H1 (cell line): ENCODE measurements around the gene ZNF362. TPM values are rescaled to one million over a fixed set of nuclear protein-coding genes. Genes with fewer than 3 reads are reported as not detected.

Experiments used
- CTCF ChIA-PET: fragments of 300-600 bp; sonication (Branson Sonifier 250); formaldehyde crosslinking; loops from one replicate; lab custom pipeline; 2021; ENCODE audit not compliant: partially characterized antibody; lab: Charles Lee
- POLR2A ChIA-PET: fragments of 300-600 bp; sonication (Branson Sonifier 250); formaldehyde crosslinking; loops from one replicate; lab custom pipeline; 2021; ENCODE audit warnings: inconsistent platforms; ENCODE audit not compliant: partially characterized antibody; lab: Charles Lee
- DNase-seq, 2 experiments: peaks; one replicate each; pipeline versions ENCODE4 v3.0.0 to v3.0.0-alpha.2; 2010 to 2022; ENCODE audit warnings: low spot score in 2 of 2, low read depth in 1 of 2, mixed read lengths in 1 of 2
- FAIRE-seq: peaks from 2 replicates; lab custom pipeline; 2011; peaks lifted over from hg19 to GRCh38; lab: Jason Lieb, UNC
- H2AFZ ChIP-seq: 2 replicates; pipeline ENCODE4 v1.8.1; 2012; ENCODE audit warnings: low read length, inconsistent platforms
- H2AK5ac ChIP-seq: 2 replicates; pipeline ENCODE4 v1.6.1; 2013; ENCODE audit warnings: low read depth, low read length
- H2BK120ac ChIP-seq: replicated peaks from 2 replicates; pipeline ENCODE3; 2013; ENCODE audit warnings: low read depth, low read length, inconsistent platforms
- H2BK12ac ChIP-seq: 2 replicates; pipeline ENCODE4 v1.6.1; 2013; ENCODE audit warnings: low read depth, low read length
- H2BK15ac ChIP-seq: 2 replicates; pipeline ENCODE4 v1.6.1; 2013; ENCODE audit warnings: low read length
- H2BK20ac ChIP-seq: 2 replicates; pipeline ENCODE4 v1.6.1; 2013; ENCODE audit warnings: low read length
- H2BK5ac ChIP-seq: 2 replicates; pipeline ENCODE4 v1.6.1; 2013; ENCODE audit warnings: low read depth, low read length
- H3K14ac ChIP-seq: 2 replicates; pipeline ENCODE4 v1.6.1; 2013; ENCODE audit warnings: inconsistent platforms; ENCODE audit not compliant: insufficient read length
- H3K18ac ChIP-seq: 2 replicates; pipeline ENCODE4 v1.6.1; 2013; ENCODE audit warnings: low read length; ENCODE audit errors: extremely low read depth
- H3K23ac ChIP-seq: 2 replicates; pipeline ENCODE4 v1.6.1; 2013; ENCODE audit warnings: inconsistent platforms; ENCODE audit not compliant: insufficient read length
- H3K23me2 ChIP-seq: 2 replicates; pipeline ENCODE4 v1.6.1; 2013; ENCODE audit warnings: low read depth, low read length
- H3K27ac ChIP-seq: 2 replicates; pipeline ENCODE4 v1.6.1; 2011; ENCODE audit warnings: low read depth, low read length, inconsistent platforms
- H3K27me3 ChIP-seq, 4 experiments: replicated peaks in 1 of 4; 1 replicate in 1 of 4; 2 replicates in 3 of 4; pipeline versions ENCODE4 v1.6.1 to v1.8.1; 2011 to 2013; ENCODE audit warnings: low read length in 3 of 4, mild to moderate bottlenecking in 3 of 4, inconsistent platforms in 2 of 4, mixed read lengths in 2 of 4, moderate library complexity in 1 of 4; ENCODE audit not compliant: control insufficient read depth in 3 of 4, insufficient read depth in 3 of 4; ENCODE audit errors: extremely low read depth in 1 of 4
- H3K36me3 ChIP-seq, 4 experiments: 2 replicates each; pipeline versions ENCODE4 v1.6.1 to v1.8.1; 2011 to 2013; ENCODE audit warnings: mild to moderate bottlenecking in 4 of 4, low read length in 3 of 4, moderate library complexity in 2 of 4, control low read depth in 1 of 4, inconsistent platforms in 1 of 4; ENCODE audit not compliant: insufficient read depth in 4 of 4, control insufficient read depth in 2 of 4
- H3K4ac ChIP-seq: replicated peaks from 2 replicates; pipeline ENCODE3; 2013; ENCODE audit warnings: low read length, low read depth, mixed read lengths, inconsistent platforms; ENCODE audit not compliant: insufficient read length
- H3K4me1 ChIP-seq, 4 experiments: replicated peaks in 1 of 4; 1 replicate in 1 of 4; 2 replicates in 3 of 4; pipeline versions ENCODE4 v1.6.1 to v1.8.1; 2011 to 2013; ENCODE audit warnings: low read length in 3 of 4, inconsistent platforms in 2 of 4, mixed read lengths in 1 of 4; ENCODE audit not compliant: insufficient read depth in 4 of 4, control insufficient read depth in 3 of 4
- H3K4me2 ChIP-seq, 2 experiments: 2 replicates each; pipeline versions ENCODE4 v1.6.1 to v1.8.1; 2011 to 2013; ENCODE audit warnings: low read depth in 2 of 2, low read length in 2 of 2, control low read depth in 1 of 2, inconsistent platforms in 1 of 2, mild to moderate bottlenecking in 1 of 2; ENCODE audit not compliant: insufficient read depth in 1 of 2
- H3K4me3 ChIP-seq, 4 experiments: fragments of 200-600, 300-600 bp in 1 of 4; sonication (generic), shearing (Covaris generic), sonication (Bioruptor Twin) in 1 of 4; 2 replicates each; pipeline versions ENCODE4 v1.5.1 to v1.8.1; 2011 to 2016; ENCODE audit warnings: low read length in 4 of 4, low read depth in 3 of 4, control low read depth in 2 of 4, inconsistent platforms in 2 of 4, mild to moderate bottlenecking in 2 of 4, mixed read lengths in 1 of 4, moderate library complexity in 1 of 4; ENCODE audit not compliant: insufficient read depth in 2 of 4; ENCODE audit errors: extremely low read depth in 1 of 4
- H3K56ac ChIP-seq: replicated peaks from 2 replicates; pipeline ENCODE3; 2013; ENCODE audit warnings: low read depth, mild to moderate bottlenecking, mixed read lengths, low read length, inconsistent platforms; ENCODE audit not compliant: insufficient read length
- H3K79me1 ChIP-seq: 2 replicates; pipeline ENCODE4 v1.6.1; 2013; ENCODE audit warnings: low read depth, low read length, control low read depth
- H3K79me2 ChIP-seq, 2 experiments: 2 replicates each; pipeline versions ENCODE4 v1.6.1 to v1.8.1; 2012 to 2013; ENCODE audit warnings: low read length in 2 of 2, mild to moderate bottlenecking in 2 of 2, inconsistent platforms in 1 of 2; ENCODE audit not compliant: insufficient read depth in 2 of 2, control insufficient read depth in 1 of 2
- H3K9ac ChIP-seq, 4 experiments: replicated peaks in 1 of 4; 1 replicate in 1 of 4; 2 replicates in 3 of 4; pipeline versions ENCODE4 v1.6.1 to v1.8.1; 2011 to 2013; ENCODE audit warnings: low read depth in 3 of 4, low read length in 3 of 4, control low read depth in 2 of 4, mild to moderate bottlenecking in 2 of 4, moderate library complexity in 2 of 4, inconsistent platforms in 1 of 4; ENCODE audit errors: extremely low read depth in 1 of 4
- H3K9me3 ChIP-seq, 2 experiments: 2 replicates each; pipeline versions ENCODE4 v1.6.1 to v1.8.1; 2012 to 2013; ENCODE audit warnings: mild to moderate bottlenecking in 2 of 2, moderate library complexity in 2 of 2, control low read depth in 1 of 2, inconsistent platforms in 1 of 2, low read depth in 1 of 2, low read length in 1 of 2, mixed read lengths in 1 of 2; ENCODE audit not compliant: insufficient read depth in 2 of 2
- H4K20me1 ChIP-seq, 2 experiments: replicated peaks in 1 of 2; 2 replicates each; pipeline versions ENCODE3 to v1.8.1; 2011 to 2013; ENCODE audit warnings: inconsistent platforms in 2 of 2, low read length in 2 of 2, mild to moderate bottlenecking in 1 of 2; ENCODE audit not compliant: insufficient read depth in 2 of 2, control insufficient read depth in 1 of 2
- H4K5ac ChIP-seq: 2 replicates; pipeline ENCODE4 v1.6.1; 2013; ENCODE audit warnings: low read length, low read depth, mixed read lengths, inconsistent platforms; ENCODE audit not compliant: insufficient read length
- H4K8ac ChIP-seq: 2 replicates; pipeline ENCODE4 v1.8.0; 2013; ENCODE audit warnings: mild to moderate bottlenecking, moderate library complexity, low read length, inconsistent platforms; ENCODE audit not compliant: insufficient read depth; ENCODE audit errors: extremely low read depth
- H4K91ac ChIP-seq: replicated peaks from 2 replicates; pipeline ENCODE3; 2013; ENCODE audit warnings: low read length, mixed read lengths, inconsistent platforms; ENCODE audit not compliant: insufficient read length
- EZH2 ChIP-seq: fragments of 200-600 bp; sonication (generic); IDR thresholded peaks from 2 replicates; pipeline ENCODE4 v1.7.1; 2012; ENCODE audit warnings: low read depth, mild to moderate bottlenecking, moderate library complexity, low read length, inconsistent platforms; ENCODE audit not compliant: severe bottlenecking
- USF2 ChIP-seq: IDR thresholded peaks from 2 replicates; pipeline ENCODE4 v1.6.1; 2011; ENCODE audit warnings: low read length, improper control_type of control experiment
- YY1 ChIP-seq: IDR thresholded peaks from 2 replicates; pipeline ENCODE4 v1.6.1; 2011; ENCODE audit warnings: low read depth, mild to moderate bottlenecking, low read length
- WGBS, 2 experiments: shearing (Covaris generic) in 1 of 2; methylation state at CpG; one replicate each; pipeline versions ENCODE4 v1.1.6 to v1.1.7; 2013 to 2015; ENCODE audit warnings: low lambda C conversion rate in 2 of 2, mixed read lengths in 2 of 2, inconsistent platforms in 1 of 2, low coverage in 1 of 2, missing lambda C conversion rate in 1 of 2; ENCODE audit not compliant: insufficient replicate concordance in 2 of 2, insufficient coverage in 1 of 2, insufficient read length in 1 of 2; ENCODE audit errors: extremely low coverage in 1 of 2, missing lambda C conversion rate in 1 of 2; 5-methylcytosine and 5-hydroxymethylcytosine counted together
- polyA plus RNA-seq, 7 experiments: library from polyadenylated mRNA; depleted of rRNA in 3 of 7; stranded (reverse) in 5 of 7; unstranded in 2 of 7; fragments of >200 nt in 5 of 7; fragments of 200-250 nt in 2 of 7; gene quantifications; 1 replicate in 5 of 7; 2 replicates in 1 of 7; 4 replicates in 1 of 7; pipeline versions ENCODE4 v1.2.1 to v1.2.3, GENCODE V29; 2011 to 2013; ENCODE audit warnings: missing spikeins in 2 of 7, mixed read lengths in 2 of 7
- total RNA-seq: library from RNA; stranded (reverse); fragmentation: NEBNext Ultra II Directional; extraction: Animal tissue kit (Norgen Biotek cat#: 25700); gene quantifications from 2 replicates; pipeline ENCODE4 v1.2.1, GENCODE V29; 2021

The ZNF362 gene
- total and polyA plus RNA-seq, 2 of the 8 experiments (the other 6 are each of a cell fraction or from before 2014, with no cell fraction given), result 24.2 to 27.8 TPM

GRCh38 chr1:33302325-33302724 lies 46.0 kb downstream of the ZNF362 start:
- peaks cover 11 to 23% (median 18%) of the 10 kb centered on the region in 4 experiments for H3K27me3 ChIP-seq
- H4K20me1 ChIP-seq, result peaks cover 0 to 3% of the 10 kb centered on the region in 2 experiments
- H3K4me2 ChIP-seq, result no peak overlapping the region
- no peak overlapping the region for H4K8ac ChIP-seq
- no peak overlapping the region for H4K5ac ChIP-seq
- POLR2A ChIA-PET, result interaction anchor here (1.0 kb wide), 1 partner anchor 10 kb away, joined by 3 read pairs; no protein-coding TSS in a partner anchor
- H3K9ac ChIP-seq, result no peak overlapping the region
- no peak overlapping the region for H3K4me3 ChIP-seq
- no peak overlapping the region for H2AFZ ChIP-seq
- H2BK120ac ChIP-seq, result no peak overlapping the region
- H2BK15ac ChIP-seq, result no peak overlapping the region
- H2BK20ac ChIP-seq, result no peak overlapping the region
- CTCF ChIA-PET, result interaction anchor here (0.6 to 1.6 kb wide), 4 partner anchors 11 to 66 kb away, joined by 3 to 8 read pairs (median 4); no protein-coding TSS in a partner anchor
- DNase-seq (no peak), FAIRE-seq (no peak)
- H3K36me3 ChIP-seq, result peaks cover 0 to 10% (median 0%) of the 10 kb centered on the region in 4 experiments; a peak in 3 of 8 replicates
- no peaks in the 10 kb centered on the region for H3K79me1 ChIP-seq
- H3K18ac ChIP-seq, result no peak overlapping the region
- H3K9me3 ChIP-seq, result peaks cover 0 to 5% of the 10 kb centered on the region in 2 experiments; a peak in 1 of 4 replicates
- no peak overlapping the region for H2BK12ac ChIP-seq
- H3K14ac ChIP-seq, result no peak overlapping the region
- no peak overlapping the region for H3K23ac ChIP-seq
- H3K4me1 ChIP-seq, result peaks cover 0 to 14% (median 3%) of the 10 kb centered on the region in 4 experiments; a peak in 5 of 7 replicates
- H3K56ac ChIP-seq, result no peak overlapping the region
- H3K27ac ChIP-seq, result no peak overlapping the region
- peak; percentile 73 for TF ChIP-seq USF2
- peak; percentile 70 for TF ChIP-seq YY1
- TF ChIP-seq EZH2, result no peak
- no peaks in the 10 kb centered on the region for H3K79me2 ChIP-seq
- WGBS, 2 experiments, result 100% methylated on average over 1 of the region's 1 CpG; no CpG with 5 or more reads in 1 of the 2 experiments
- H2AK5ac ChIP-seq, result no peak overlapping the region
- H3K23me2 ChIP-seq, result peaks cover 7% of the 10 kb centered on the region; the same call in 1 of the 2 replicates
- H2BK5ac ChIP-seq, result no peak overlapping the region
- no peak overlapping the region for H3K4ac ChIP-seq
- no peak overlapping the region for H4K91ac ChIP-seq
